NCI-H82 treated with DMSO at 0.1 percent for 48 hours (cell line): Measurements from ENCODE around the gene BST2.

Experiments used
- DNase-seq: peaks from one replicate; lab custom pipeline; 2025; ENCODE audit not compliant: unreplicated experiment; lab: John Stamatoyannopoulos, UW

BST2 gene

DNA sequence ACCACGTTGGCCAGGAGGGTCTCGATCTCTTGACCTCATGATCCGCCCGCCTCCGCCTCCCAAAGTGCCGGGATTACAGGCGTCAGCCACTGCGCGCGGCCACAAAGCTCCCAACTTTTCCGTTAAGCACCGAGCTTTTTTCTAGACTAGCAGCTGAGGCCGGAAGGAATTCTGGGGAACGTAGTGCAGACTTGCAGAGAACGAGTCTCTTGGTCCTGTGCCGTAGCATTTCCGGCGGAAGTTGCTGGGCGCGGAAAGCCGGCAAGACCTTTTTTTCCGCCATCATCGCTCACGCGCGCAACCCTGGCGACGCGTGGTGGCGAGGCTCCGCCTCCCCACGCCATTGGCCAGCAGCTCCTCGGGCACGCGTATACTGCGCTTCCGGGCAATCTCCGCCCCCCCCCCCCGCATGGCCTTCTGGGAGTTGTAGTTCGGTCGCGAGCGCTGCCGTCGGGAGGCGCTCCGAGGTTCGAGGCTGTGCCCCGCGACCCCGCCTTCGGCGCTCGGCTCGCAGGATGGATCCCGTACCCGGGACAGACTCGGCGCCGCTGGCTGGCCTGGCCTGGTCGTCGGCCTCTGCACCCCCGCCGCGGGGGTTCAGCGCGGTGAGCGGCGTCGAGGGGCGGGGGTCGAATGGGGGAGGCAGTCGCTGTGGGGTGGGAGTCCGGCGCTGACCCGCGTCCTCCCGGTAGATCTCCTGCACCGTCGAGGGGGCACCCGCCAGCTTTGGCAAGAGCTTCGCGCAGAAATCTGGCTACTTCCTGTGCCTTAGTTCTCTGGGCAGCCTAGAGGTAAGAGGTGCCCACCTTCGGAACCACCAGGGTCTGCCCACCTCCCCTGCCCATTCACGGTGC, 14.4 kb upstream of the BST2 start, which contains the start of gene MVB12A:
TSS of gene MVB12A (plus strand) at position 427 of the 854 bp plus-strand sequence. CDS start at position 516, 89 bp downstream.
- DNase-seq = peak; percentile 100

DNA sequence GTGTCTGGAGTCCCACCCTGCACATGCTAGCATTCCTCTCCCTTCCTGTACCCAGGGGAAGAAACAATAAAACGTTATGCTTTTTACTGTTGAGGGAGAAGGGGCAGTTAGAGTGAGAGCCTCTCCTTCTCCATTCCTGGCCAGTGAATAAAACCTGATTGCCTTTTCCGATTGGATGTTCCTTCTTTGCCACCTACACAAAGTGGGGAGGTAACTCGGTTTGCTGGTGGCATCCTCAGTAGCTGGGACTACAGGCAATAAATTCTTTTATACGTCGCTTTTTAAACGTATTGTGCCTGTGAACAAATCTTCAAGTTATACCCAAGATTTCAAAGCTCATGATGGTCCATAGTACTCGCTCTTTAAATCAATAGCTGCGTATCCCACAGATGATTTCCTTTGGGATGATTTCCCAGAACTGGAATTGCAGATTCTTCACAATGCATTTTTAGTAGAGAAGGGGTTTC, 13.8 kb upstream of the BST2 start:
- DNase-seq = no peak

DNA sequence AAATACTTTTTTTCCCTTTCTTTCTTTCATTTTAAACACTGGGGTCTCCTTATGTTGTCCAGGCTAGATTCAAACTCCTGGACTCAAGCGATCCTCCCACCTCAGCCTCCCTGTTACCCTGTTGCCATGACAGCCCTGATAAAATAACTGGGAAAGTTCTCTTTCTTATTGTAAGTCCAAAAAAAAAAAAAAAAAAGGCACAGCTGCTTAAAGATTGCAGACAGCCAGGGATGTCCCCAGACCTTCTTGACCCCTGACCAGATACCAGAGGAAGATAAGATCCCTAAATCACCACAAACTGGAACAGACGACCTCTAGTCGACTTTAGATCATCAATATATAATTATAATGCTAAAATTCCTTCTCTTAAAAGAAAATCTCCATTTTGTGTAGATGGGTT, 13.3 kb upstream of the BST2 start:
- DNase-seq = no peak

DNA sequence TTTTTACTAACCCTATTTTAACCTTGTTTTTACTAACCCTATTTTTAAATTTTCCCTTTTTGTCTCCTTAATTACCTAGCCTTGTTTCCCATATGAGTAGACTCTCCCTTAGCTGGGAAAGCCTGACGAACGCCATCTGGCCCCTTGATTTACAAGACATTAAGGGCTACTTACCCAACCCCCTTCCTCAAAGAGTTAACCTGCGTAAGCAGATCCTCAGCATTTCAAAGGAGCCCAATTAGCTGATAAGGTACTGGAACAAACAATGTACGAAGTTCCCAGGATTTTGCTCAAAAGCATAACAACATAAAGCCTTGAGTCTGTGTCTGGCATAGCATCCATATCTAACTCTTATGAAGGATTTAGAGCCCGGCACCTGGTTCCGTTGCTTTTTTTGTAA, 9.7 kb upstream of the BST2 start:
- DNase-seq = peak; percentile 94

- DNase-seq = no peak
These were observed 8.7 kb upstream of the BST2 start for GRCh38 chr19:17414097-17414496.

GRCh38 chr19:17411801-17412200, 6.4 kb upstream of the BST2 start:
- no peak for DNase-seq

- no peak for DNase-seq
These were observed 4.6 kb upstream of the BST2 start for GRCh38 chr19:17409990-17410389.

DNA sequence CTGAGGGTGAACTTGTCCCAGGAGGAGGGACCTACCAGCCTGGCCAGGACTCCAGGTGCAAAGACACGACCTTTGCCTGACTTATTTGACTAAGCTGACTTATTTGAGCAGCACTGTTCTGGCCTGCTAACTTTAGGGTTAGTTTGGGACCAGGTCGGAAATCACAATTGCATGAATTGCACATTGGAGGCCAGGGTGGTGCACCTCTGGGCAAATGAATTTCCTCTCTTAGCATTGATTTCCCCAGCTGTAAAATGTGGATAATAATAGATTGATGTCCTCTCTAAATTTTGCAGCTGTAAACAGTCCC, 1.4 kb upstream of the BST2 start:
- no peak for DNase-seq

GRCh38 chr19:17406046-17406886, 836 bp upstream of the BST2 start:
- DNase-seq = no peak

DNA sequence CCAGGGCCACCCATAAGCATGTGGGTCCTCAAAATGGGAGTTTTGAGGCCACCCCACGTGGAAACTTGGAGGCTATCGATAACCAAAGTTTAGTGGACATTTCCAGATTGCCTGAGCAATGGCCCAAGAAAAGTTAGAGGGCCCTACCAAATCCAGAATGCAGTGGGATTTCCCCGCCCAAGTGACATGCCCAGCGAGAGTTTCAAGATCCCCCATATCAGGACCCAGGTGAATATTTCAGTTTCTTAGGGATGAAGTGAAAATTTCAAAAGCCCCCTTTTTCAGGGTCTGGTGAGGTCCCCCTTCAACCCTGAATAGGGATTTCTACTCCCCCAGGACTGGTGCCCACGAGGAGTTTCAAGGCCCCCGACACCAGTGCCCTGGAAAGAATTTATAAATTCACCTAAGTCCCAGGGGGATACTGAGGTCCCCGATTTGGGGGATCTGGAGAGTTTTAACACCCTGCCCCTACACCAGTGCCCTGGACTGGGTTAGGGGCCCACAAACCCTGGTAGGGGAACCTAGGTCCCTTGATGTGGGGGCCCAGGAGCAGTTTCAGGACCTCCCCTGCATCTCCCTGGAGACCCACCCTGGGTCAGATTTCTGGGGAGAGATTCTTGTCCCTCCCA, 695 bp downstream of the BST2 start:
- no peak for DNase-seq

- DNase-seq = no peak
These were observed 1.4 kb downstream of the BST2 start for GRCh38 chr19:17404015-17404414.

DNA sequence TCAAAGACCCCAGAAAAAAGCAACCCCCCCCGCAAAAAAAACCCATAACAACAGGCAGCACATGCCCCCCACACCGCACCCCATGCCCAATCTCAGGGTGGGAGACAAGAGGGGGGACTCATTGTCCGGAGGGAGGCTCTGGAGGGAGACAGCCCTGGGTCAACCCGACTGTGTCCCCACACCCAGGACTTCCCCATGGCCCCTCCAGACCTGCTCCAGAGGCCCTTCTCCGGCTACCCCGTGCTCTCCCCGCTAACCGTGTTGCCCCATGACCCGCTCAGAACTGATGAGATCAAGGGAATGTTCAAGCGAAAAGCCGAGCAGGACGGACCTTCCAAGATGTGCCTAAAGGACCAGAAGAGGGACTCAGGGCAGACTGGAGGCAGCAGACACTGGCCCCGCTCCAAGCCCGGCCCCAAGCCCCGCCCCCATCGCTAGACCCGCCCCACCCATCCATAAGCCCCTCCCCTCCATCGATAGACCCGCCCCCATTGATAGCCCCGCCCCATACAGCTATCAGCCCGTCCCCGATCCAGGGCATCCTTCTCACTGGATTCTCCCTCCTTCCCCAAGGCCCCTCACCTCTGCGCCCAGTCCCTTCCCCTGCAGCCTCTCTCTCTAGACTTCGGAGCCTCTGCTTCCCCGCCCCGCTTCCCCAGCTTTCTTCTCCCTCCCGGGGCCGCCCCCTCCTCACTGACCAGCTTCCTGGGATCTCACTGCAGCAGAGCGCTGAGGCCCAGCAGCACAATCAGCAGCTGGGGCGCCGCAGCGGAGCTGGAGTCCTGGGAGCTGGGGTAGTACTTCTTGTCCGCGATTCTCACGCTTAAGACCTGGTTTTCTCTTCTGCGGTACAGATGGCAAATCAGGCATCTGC, 2.2 kb downstream of the BST2 start:
- DNase-seq = peak; percentile 81

DNA sequence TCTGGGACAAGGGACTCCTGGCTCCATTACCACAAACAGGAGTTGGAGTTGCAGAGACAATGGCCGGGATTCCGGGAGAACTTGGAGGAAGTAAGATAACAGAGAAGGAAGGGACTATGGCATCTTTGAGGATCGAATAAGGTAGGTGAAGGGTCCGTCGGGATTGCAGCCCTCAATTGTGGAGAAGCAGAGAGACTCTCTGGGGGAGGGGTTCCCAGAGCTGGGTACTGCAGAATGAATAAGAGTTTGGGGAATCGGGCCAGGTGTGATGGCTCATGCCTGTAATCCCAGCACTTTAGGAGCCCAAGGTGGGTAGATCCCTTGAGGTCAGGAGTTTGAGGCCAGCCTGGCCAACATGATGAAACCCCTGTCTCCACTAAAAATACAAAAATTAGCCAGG, 3.8 kb downstream of the BST2 start:
- no peak for DNase-seq

DNA sequence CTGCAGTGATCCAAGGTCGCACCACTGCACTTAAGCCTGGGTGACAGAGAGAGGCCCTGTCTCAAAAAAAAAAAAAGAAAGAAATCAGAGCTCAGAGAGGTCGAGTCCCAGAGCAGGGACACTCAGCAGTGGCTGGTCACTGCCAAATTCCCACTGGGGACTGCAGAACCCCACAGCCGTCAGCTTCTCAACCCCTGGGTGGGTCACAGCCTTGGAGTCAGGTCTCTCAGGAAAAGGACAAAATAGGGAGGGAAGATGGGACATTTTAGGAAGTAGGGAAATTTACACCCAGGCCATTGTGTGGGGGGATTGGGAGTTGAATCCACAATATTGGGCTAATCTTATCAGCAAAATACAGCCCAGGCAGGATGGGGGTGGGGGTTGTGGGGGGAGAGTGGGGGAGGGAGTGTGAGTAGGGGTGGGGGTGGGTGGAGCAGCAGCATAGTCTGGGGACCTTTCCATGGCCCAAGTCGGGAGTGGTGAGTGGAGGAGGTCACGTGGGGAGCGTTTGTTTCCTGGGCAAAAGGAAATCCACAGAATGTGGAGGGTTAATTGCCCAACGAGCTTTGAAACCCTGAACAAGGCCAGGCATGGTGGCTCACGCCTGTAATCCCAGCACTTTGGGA, 6.4 kb downstream of the BST2 start:
- DNase-seq = no peak

DNA sequence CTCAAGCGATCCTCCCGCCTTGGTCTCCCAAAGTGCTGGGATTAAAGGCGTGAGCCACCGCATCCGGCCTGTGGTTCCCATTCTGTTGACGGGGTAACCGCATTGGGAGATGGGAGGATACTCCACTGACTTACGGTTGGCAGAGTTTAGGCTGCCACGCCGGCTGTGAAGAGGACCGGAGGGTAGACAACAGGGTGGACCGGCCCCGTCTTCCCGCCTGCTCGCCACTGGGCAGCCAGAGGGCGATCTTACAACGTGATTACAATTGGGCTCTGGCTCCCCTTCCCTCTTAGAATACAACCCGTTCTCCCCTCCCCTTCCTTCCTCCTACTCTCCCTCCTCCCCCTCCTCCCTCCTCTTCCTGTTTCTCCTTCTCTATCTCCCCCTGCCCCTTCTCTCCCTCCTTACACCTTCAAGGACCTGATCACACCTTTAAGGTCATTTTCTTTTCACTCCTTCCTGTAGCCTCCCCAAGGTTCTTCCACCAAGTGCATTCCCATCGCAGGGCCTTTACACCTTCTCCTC, 10.5 kb downstream of the BST2 start:
- DNase-seq = peak; percentile 91

GRCh38 chr19:17393914-17394313, 11.5 kb downstream of the BST2 start, which contains the start of gene CCDC194:
Gene CCDC194, minus strand, starts transcription at chr19:17394196. Its CDS starts 38 bp downstream, at chr19:17394158.
- DNase-seq = no peak

DNA sequence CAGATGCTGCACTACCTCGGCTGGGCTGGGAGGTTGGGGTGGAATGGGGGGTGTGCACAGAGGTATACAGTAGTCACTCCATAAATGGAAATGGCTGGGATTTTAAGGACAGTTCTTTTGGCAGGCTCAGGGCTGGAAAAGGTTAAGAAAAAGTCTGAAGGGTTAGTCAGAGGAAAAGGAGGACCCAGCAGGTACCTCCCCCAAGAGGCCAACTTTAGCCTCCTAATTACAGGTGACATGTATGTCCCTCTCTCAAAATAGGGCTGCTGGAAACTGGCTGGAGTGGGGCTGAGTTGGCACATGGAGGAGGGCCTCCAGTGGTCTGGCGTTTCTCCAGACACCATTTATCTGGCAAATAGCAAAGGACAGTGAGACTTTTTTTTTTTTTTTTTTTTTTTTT, 12.4 kb downstream of the BST2 start:
- DNase-seq = no peak

DNA sequence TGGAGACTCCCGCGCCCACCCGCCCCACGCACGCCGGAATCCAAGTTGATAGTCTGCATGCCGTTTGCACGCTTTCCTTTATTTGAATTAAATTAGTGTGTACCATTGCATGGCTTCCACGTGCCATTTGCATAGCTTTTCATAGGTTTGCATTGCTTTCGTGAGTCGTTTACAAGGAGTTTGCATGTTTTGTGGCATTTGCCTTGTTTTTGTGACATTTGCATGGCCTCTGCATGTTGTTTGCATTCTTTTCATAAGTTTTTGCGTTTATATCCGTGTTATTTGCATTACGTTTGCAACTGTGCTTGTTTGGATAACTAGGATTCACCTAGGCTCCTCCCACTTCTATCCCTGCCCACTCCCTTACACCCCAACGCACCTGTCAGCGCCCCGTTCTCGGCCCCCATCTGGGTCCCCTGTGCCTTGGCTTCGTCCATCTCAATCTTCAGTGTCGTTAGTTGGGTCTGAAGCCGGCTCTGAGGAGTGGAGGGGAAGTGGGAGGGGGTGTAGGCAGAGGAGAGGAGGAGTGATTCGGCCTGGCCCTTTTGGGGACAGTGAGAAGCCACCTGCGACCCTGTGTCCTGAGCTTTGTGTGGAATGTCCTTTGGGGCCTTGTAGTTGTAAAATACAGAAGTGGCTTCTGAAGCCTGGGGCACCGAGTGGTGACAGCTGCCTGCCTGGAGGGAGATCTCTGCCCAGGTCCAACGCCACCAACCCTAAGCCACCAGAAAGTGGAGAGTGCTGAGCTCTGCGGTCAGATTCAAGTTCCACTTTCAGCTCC, 13.9 kb downstream of the BST2 start:
- DNase-seq = no peak
